ENCODE measurements around the gene TTI1. TPM values are rescaled to one million over a fixed set of nuclear protein-coding genes. Genes with fewer than 3 reads are reported as not detected.

The TTI1 gene
- total RNA-seq, 1 experiment from 2014 or later, result 37.4 TPM

- no peaks in the 10 kb centered on the region for H3K23me2 ChIP-seq (ENCODE audit: insufficient read length, low read depth, low read length, poor library complexity, severe bottlenecking)
- H3K27ac ChIP-seq (ENCODE audit: insufficient read length, low read depth, low read length), result no peak overlapping the region
- no peak overlapping the region for H3K4me3 Mint-ChIP-seq
- H2BK20ac ChIP-seq (ENCODE audit: low read depth, low read length, poor library complexity, severe bottlenecking), result no peak overlapping the region
- H4K5ac ChIP-seq (ENCODE audit: insufficient read length, low read depth, low read length), result no peak overlapping the region
- H2BK120ac ChIP-seq (ENCODE audit: low read depth, low read length, poor library complexity, severe bottlenecking), result no peak overlapping the region
- TF ChIP-seq, protein P1, sequence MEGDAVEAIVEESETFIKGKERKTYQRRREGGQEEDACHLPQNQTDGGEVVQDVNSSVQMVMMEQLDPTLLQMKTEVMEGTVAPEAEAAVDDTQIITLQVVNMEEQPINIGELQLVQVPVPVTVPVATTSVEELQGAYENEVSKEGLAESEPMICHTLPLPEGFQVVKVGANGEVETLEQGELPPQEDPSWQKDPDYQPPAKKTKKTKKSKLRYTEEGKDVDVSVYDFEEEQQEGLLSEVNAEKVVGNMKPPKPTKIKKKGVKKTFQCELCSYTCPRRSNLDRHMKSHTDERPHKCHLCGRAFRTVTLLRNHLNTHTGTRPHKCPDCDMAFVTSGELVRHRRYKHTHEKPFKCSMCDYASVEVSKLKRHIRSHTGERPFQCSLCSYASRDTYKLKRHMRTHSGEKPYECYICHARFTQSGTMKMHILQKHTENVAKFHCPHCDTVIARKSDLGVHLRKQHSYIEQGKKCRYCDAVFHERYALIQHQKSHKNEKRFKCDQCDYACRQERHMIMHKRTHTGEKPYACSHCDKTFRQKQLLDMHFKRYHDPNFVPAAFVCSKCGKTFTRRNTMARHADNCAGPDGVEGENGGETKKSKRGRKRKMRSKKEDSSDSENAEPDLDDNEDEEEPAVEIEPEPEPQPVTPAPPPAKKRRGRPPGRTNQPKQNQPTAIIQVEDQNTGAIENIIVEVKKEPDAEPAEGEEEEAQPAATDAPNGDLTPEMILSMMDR (conservative IDR thresholded peaks at IDR 0.05), result no peak
- no peak overlapping the region for H2BK15ac ChIP-seq (ENCODE audit: low read depth, low read length)
- no peaks in the 10 kb centered on the region for H3K4me1 ChIP-seq (ENCODE audit: insufficient read depth, low read length)
- no peaks in the 10 kb centered on the region for H3K9me3 ChIP-seq (ENCODE audit: control insufficient read depth, low read depth, low read length)
- H2BK5ac ChIP-seq (ENCODE audit: insufficient read length, low read length), result no peak overlapping the region
- no peaks in the 10 kb centered on the region for H3K27me3 ChIP-seq (ENCODE audit: insufficient read depth, low read length)
- no peaks in the 10 kb centered on the region for H4K20me1 ChIP-seq (ENCODE audit: control insufficient read depth, insufficient read depth, insufficient read length)
- H3K79me1 ChIP-seq (ENCODE audit: insufficient read depth, low read depth, low read length, poor library complexity, severe bottlenecking), result no peaks in the 10 kb centered on the region
- H2BK12ac ChIP-seq (ENCODE audit: insufficient read length, low read depth, low read length), result no peak overlapping the region
- peak overlapping the region in 1 of 3 experiments; percentile 76; a peak in 2 of 7 replicates for H3K27ac Mint-ChIP-seq
- no CpG with 5 or more reads among the region's 7 CpGs for WGBS (ENCODE audit: extremely low coverage, insufficient read length, low lambda C conversion rate)
- H3K9me3 Mint-ChIP-seq, result no peaks in the 10 kb centered on the region
- no peak overlapping the region for H3K23ac ChIP-seq (ENCODE audit: insufficient read length, low read depth, low read length)
- no peak overlapping the region for H3K14ac ChIP-seq (ENCODE audit: insufficient read depth, low read length)
- no peak overlapping the region for H2AK5ac ChIP-seq (ENCODE audit: insufficient read length, low read length)
- no peak overlapping the region for H4K8ac ChIP-seq (replicated peaks; ENCODE audit: insufficient read length, low read depth, low read length)
- H3K4me1 Mint-ChIP-seq, result peaks cover 4 to 16% of the 10 kb centered on the region in 2 experiments
- no peak overlapping the region for H3K4ac ChIP-seq (ENCODE audit: low read depth, low read length)
- H3K27me3 Mint-ChIP-seq (ENCODE audit: low read depth), result no peaks in the 10 kb centered on the region
- H3K56ac ChIP-seq (ENCODE audit: insufficient read length, low read depth, low read length), result no peak overlapping the region
- no peak overlapping the region for H2AFZ ChIP-seq (ENCODE audit: low read length)
- no peak overlapping the region for H4K91ac ChIP-seq (ENCODE audit: insufficient read length, low read depth, low read length)
- H3K36me3 Mint-ChIP-seq (ENCODE audit: insufficient read depth in 1 of 3, low read depth in 3 of 3), result peaks cover 10 to 41% (median 38%) of the 10 kb centered on the region in 3 experiments; a peak in 6 of 7 replicates
- H3K79me2 ChIP-seq (ENCODE audit: insufficient read depth, low read length), result no peaks in the 10 kb centered on the region
- H3T11ph ChIP-seq (ENCODE audit: low read length), result no peak overlapping the region
- H3K18ac ChIP-seq (ENCODE audit: insufficient read length, low read depth, low read length), result no peak overlapping the region
- DNase-seq, result no peak
- H3K4me2 ChIP-seq (ENCODE audit: insufficient read depth, insufficient read length, low read length), result no peak overlapping the region
- H3K9ac ChIP-seq (ENCODE audit: extremely low read depth, insufficient read length, low read length), result no peak overlapping the region
Observed at GRCh38 chr20:37989601-37990295, 43.5 kb downstream of the TTI1 start.

Measured in H9 (cell line).